Measurements from ENCODE around the gene RAD52. TPM values are rescaled to one million over a fixed set of nuclear protein-coding genes. Genes with fewer than 3 reads are reported as not detected.

RAD52 gene
- 10 to 100 TPM in 2 of 4 donors, 1 to 10 TPM in 2; 4.9 to 15.4 (median 11.2) TPM for total RNA-seq

- ATAC-seq (ENCODE audit: low FRiP score) (peak; percentile 96), DNase-seq (ENCODE audit: low spot score) (peak; percentile 86)
- peak in 2 of 3 donors; percentile 69 to 94 for TF ChIP-seq CTCF (IDR thresholded peaks at IDR 0.05)
Observed at GRCh38 chr12:949453-950191, at the start of gene RAD52. Gene RAD52, minus strand, starts transcription at chr12:949694. Its CDS starts 16,636 bp downstream, at chr12:933058.

DNA sequence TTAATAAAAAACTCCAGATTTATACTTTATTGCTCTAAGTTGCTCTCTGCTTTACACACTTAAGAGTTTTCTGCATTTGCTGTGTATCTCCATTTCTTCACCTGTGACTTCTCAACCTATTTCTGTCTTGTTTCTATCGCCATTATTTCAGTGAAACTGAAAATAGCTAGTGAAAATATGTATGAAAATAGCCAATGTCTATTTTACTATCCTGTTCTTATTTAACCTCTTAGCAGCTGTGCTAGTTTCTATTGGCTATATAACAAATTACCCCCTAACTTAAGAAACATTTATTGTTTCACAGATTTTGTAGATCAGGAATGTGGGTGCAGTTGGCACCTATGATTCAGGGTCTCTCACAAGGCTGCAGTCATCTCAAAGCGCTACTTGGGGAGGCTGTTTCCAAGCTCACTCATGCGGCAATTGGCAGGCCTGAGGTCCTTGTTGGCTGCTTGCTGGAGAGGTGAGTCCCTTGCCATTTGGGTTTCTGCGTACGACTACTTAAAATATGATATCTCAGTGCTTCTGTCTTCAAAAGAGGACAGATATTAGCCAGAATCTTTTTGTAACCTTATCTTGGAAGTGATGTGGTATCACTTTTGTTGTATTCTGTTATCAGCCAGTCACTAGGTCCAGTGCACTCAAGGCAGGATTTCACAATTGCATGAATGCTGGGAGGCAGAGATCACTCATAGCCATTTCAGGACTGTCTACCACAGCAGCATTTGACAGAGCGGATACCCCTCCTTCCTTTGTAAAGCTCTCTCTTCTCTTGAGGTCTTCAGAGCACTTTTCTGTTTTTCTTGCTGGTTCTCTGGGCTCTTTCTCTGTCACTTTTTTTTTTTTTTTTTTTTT, 48.8 kb upstream of the RAD52 start:
- ATAC-seq (ENCODE audit: low FRiP score) (no peak), DNase-seq (ENCODE audit: low spot score) (no peak)

GRCh38 chr12:997505-997904, 48.0 kb upstream of the RAD52 start:
- TF ChIP-seq CTCF (IDR thresholded peaks at IDR 0.05) = no peak
- DNase-seq (ENCODE audit: low spot score) = no peak
- no peak for ATAC-seq (ENCODE audit: low FRiP score)

More for the DNA sequence above, 48.8 kb upstream of the RAD52 start:
- no peak for TF ChIP-seq CTCF (IDR thresholded peaks at IDR 0.05)

DNA sequence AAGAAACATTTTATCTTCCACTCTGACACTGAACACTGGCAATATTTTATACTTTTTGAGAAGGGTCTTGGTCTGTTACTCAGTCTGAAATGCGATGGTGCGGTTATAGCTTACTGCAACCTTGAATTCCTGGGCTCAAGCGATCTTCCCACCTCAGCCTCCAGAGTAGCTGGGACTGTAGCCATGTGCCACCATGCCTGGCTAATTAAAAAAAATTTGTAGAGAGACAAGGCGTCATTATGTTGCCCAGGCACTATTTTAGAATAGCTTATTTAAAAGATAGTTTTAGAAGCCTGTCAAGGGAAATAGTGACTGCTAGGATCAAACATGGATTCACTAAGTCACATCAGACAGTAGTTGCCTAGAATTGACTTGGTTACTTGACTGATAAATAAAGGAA, 47.4 kb upstream of the RAD52 start:
- no peak for TF ChIP-seq CTCF (IDR thresholded peaks at IDR 0.05)
- ATAC-seq (ENCODE audit: low FRiP score) (no peak), DNase-seq (ENCODE audit: low spot score) (no peak)

DNA sequence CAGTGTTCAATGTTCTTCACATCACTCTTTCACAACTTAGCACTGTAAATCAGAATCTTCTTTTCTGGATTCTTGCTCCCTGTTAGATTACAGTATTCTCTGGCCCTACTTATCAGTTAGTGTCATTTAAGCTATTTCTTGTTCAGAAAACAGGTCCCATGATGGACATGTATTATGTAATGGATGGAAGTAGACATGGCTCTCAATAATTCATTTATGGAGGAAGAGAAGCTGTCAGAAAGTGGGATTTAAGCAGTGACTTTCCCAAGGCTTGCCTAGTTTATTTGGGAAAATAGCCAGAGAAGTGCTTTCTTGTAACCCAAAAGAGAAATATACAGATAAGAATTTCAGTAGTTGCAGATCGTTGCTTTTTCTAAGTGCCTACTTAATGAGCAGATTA, 43.2 kb upstream of the RAD52 start:
- ATAC-seq (ENCODE audit: low FRiP score) (no peak), DNase-seq (ENCODE audit: low spot score) (no peak)
- no peak for TF ChIP-seq CTCF (IDR thresholded peaks at IDR 0.05)

GRCh38 chr12:991350-992333, 42.1 kb upstream of the RAD52 start:
- TF ChIP-seq CTCF (IDR thresholded peaks at IDR 0.05) = no peak
- ATAC-seq (ENCODE audit: low FRiP score) = peak; percentile 67
- DNase-seq (ENCODE audit: low spot score) = no peak
